ENCODE data around the gene PLEKHG3. TPM values are rescaled to one million over a fixed set of nuclear protein-coding genes. Genes with fewer than 3 reads are reported as not detected.

The PLEKHG3 gene
- total RNA-seq, 1 experiment from 2014 or later: 75.3 TPM

DNA sequence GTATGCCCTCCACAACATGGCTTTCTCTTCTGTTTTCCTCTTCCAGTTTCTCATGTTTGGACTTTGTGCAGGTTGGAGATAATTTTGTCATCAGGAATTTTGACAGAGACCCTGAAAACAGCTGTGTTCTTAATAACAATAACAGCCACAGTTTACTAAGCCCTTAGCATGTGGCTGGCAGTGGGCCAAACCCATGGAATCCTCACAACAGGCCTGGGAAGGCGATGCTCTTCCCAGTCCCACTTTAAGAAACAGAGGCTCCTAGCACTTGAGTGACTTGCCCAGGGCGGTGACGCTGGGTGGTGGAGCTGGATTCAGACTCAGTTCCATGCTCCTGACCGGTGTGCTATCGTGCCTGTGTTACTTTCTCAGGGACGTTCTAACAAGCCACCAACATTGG, 20.1 kb upstream of the PLEKHG3 start:
- Mint-ChIP-seq H3K27ac (no peak overlapping the region), H3K27me3 (ENCODE audit: low read depth) (peaks cover 21% of the 10 kb centered on the region), H3K9me3 (no peaks in the 10 kb centered on the region), H3K4me1 (peaks cover 37% of the 10 kb centered on the region), H3K4me3 (no peak overlapping the region), H3K36me3 (no peaks in the 10 kb centered on the region)
- TF ChIP-seq ELF4 (CRISPR knock-in tag; IDR thresholded peaks at IDR 0.05; ENCODE audit: low read depth): no peak
- TF ChIP-seq, protein P1, sequence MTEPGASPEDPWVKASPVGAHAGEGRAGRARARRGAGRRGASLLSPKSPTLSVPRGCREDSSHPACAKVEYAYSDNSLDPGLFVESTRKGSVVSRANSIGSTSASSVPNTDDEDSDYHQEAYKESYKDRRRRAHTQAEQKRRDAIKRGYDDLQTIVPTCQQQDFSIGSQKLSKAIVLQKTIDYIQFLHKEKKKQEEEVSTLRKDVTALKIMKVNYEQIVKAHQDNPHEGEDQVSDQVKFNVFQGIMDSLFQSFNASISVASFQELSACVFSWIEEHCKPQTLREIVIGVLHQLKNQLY (CRISPR knock-in tag; IDR thresholded peaks at IDR 0.05): no peak
- TF ChIP-seq, protein P2, sequence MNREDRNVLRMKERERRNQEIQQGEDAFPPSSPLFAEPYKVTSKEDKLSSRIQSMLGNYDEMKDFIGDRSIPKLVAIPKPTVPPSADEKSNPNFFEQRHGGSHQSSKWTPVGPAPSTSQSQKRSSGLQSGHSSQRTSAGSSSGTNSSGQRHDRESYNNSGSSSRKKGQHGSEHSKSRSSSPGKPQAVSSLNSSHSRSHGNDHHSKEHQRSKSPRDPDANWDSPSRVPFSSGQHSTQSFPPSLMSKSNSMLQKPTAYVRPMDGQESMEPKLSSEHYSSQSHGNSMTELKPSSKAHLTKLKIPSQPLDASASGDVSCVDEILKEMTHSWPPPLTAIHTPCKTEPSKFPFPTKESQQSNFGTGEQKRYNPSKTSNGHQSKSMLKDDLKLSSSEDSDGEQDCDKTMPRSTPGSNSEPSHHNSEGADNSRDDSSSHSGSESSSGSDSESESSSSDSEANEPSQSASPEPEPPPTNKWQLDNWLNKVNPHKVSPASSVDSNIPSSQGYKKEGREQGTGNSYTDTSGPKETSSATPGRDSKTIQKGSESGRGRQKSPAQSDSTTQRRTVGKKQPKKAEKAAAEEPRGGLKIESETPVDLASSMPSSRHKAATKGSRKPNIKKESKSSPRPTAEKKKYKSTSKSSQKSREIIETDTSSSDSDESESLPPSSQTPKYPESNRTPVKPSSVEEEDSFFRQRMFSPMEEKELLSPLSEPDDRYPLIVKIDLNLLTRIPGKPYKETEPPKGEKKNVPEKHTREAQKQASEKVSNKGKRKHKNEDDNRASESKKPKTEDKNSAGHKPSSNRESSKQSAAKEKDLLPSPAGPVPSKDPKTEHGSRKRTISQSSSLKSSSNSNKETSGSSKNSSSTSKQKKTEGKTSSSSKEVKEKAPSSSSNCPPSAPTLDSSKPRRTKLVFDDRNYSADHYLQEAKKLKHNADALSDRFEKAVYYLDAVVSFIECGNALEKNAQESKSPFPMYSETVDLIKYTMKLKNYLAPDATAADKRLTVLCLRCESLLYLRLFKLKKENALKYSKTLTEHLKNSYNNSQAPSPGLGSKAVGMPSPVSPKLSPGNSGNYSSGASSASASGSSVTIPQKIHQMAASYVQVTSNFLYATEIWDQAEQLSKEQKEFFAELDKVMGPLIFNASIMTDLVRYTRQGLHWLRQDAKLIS (CRISPR knock-in tag; IDR thresholded peaks at IDR 0.05; ENCODE audit: borderline replicate concordance): no peak
- TF ChIP-seq, protein P3, sequence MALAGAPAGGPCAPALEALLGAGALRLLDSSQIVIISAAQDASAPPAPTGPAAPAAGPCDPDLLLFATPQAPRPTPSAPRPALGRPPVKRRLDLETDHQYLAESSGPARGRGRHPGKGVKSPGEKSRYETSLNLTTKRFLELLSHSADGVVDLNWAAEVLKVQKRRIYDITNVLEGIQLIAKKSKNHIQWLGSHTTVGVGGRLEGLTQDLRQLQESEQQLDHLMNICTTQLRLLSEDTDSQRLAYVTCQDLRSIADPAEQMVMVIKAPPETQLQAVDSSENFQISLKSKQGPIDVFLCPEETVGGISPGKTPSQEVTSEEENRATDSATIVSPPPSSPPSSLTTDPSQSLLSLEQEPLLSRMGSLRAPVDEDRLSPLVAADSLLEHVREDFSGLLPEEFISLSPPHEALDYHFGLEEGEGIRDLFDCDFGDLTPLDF (CRISPR knock-in tag; IDR thresholded peaks at IDR 0.05): no peak
- TF ChIP-seq EMX1 (CRISPR knock-in tag; IDR thresholded peaks at IDR 0.05): no peak
- no peak for TF ChIP-seq ZNF416 (CRISPR knock-in tag; IDR thresholded peaks at IDR 0.05)
- TF ChIP-seq, protein P4, sequence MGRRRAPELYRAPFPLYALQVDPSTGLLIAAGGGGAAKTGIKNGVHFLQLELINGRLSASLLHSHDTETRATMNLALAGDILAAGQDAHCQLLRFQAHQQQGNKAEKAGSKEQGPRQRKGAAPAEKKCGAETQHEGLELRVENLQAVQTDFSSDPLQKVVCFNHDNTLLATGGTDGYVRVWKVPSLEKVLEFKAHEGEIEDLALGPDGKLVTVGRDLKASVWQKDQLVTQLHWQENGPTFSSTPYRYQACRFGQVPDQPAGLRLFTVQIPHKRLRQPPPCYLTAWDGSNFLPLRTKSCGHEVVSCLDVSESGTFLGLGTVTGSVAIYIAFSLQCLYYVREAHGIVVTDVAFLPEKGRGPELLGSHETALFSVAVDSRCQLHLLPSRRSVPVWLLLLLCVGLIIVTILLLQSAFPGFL (CRISPR knock-in tag; IDR thresholded peaks at IDR 0.05; ENCODE audit: borderline replicate concordance): no peak
- TF ChIP-seq CREB1 (CRISPR knock-in tag; IDR thresholded peaks at IDR 0.05): no peak
- TF ChIP-seq, protein P5, sequence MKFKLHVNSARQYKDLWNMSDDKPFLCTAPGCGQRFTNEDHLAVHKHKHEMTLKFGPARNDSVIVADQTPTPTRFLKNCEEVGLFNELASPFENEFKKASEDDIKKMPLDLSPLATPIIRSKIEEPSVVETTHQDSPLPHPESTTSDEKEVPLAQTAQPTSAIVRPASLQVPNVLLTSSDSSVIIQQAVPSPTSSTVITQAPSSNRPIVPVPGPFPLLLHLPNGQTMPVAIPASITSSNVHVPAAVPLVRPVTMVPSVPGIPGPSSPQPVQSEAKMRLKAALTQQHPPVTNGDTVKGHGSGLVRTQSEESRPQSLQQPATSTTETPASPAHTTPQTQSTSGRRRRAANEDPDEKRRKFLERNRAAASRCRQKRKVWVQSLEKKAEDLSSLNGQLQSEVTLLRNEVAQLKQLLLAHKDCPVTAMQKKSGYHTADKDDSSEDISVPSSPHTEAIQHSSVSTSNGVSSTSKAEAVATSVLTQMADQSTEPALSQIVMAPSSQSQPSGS (CRISPR knock-in tag; IDR thresholded peaks at IDR 0.05; ENCODE audit: borderline replicate concordance, low read depth): no peak
- no peak for TF ChIP-seq KAT7 (CRISPR knock-in tag; IDR thresholded peaks at IDR 0.05; ENCODE audit: borderline replicate concordance)
- TF ChIP-seq, protein P6, sequence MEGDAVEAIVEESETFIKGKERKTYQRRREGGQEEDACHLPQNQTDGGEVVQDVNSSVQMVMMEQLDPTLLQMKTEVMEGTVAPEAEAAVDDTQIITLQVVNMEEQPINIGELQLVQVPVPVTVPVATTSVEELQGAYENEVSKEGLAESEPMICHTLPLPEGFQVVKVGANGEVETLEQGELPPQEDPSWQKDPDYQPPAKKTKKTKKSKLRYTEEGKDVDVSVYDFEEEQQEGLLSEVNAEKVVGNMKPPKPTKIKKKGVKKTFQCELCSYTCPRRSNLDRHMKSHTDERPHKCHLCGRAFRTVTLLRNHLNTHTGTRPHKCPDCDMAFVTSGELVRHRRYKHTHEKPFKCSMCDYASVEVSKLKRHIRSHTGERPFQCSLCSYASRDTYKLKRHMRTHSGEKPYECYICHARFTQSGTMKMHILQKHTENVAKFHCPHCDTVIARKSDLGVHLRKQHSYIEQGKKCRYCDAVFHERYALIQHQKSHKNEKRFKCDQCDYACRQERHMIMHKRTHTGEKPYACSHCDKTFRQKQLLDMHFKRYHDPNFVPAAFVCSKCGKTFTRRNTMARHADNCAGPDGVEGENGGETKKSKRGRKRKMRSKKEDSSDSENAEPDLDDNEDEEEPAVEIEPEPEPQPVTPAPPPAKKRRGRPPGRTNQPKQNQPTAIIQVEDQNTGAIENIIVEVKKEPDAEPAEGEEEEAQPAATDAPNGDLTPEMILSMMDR (IDR thresholded peaks at IDR 0.05): no peak
- TF ChIP-seq ZNF263 (CRISPR knock-in tag; IDR thresholded peaks at IDR 0.05; ENCODE audit: low read depth): no peak
- no peak for TF ChIP-seq NFYB (CRISPR knock-in tag; conservative IDR thresholded peaks at IDR 0.05; ENCODE audit: low read depth)
- no peak for TF ChIP-seq NR1H2 (CRISPR knock-in tag; IDR thresholded peaks at IDR 0.05)
- ChIA-PET CTCF (interaction anchor here (0.6 kb wide), 1 partner anchor 198 kb away, joined by 3 read pairs; no protein-coding TSS in a partner anchor), POLR2A (no interaction called here)
- DNase-seq (ENCODE audit: low spot score): no peak
- ATAC-seq: no peak

Measured in WTC11 (cell line).